MV-4-11 (cell line): ENCODE data around the gene RNF225.

Source experiments
- DNase-seq: peaks from one replicate; lab custom pipeline; 2025; lab: John Stamatoyannopoulos, UW

Gene RNF225

DNA sequence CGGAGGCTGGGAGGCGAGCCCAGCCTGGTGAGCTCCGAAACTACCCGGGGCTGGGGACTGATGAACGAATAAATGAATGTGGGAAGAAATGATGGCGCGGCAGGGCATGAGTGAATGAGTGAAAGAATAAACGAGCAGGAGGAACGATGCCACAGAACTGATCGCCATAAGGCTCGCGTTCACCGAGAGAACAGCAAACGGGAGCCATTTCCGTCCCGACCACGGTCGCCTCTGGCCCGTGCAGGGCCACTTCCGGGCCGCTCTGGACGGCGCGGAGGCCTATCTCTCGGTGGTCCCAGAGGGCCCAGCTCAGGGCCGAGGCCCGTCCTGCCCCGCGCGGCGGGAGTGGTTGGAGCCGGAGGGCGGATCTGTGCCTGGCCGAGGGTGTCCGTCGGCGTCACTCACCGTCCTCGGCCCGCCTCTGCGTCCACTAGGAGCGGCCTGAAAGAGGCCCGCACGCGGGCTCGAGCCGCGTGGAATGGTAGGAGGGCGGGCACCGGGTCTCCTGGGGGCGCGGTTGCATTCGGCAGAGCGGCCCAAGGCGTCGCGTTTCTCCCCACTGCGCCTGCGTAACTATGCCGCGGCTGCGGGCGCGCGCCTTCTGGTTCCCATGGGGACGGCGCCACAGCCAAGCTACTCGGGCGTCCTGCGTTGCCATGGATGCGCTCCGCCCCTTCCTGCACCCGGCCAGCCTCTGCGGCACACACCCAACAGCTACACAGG, 33.0 kb upstream of the RNF225 start, which contains the start of gene ZNF497:
ZNF497 (minus strand) TSS at position 480 of the 723 bp plus-strand sequence. CDS start 5,116 bp downstream, outside the sequence.
- DNase-seq, result peak; percentile 97

DNA sequence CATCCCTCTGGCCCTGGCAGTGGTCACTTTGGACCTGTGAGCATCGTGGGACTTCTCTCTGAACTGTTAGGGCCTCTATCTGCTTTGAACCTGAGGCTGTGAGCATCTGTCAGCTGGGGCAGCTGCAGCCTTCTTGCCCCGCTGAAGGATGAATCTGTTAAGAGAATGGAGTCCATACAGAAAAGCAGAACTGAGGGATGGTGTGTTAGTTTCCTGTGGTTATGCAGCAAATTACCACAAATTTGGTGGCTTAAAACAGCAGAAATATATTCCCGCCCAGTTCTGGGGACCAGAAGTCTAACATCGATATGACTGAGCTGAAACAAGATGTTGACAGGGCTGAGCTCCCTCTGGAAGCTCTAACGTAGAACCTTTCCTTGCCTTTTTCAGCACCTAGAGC, 31.3 kb upstream of the RNF225 start:
- peak; percentile 99 for DNase-seq

GRCh38 chr19:58366585-58367430, 28.6 kb upstream of the RNF225 start:
- no peak for DNase-seq

GRCh38 chr19:58367698-58368454, 27.6 kb upstream of the RNF225 start:
- DNase-seq, result no peak

- DNase-seq, result no peak
Observed at GRCh38 chr19:58368561-58369360, 26.7 kb upstream of the RNF225 start.

DNA sequence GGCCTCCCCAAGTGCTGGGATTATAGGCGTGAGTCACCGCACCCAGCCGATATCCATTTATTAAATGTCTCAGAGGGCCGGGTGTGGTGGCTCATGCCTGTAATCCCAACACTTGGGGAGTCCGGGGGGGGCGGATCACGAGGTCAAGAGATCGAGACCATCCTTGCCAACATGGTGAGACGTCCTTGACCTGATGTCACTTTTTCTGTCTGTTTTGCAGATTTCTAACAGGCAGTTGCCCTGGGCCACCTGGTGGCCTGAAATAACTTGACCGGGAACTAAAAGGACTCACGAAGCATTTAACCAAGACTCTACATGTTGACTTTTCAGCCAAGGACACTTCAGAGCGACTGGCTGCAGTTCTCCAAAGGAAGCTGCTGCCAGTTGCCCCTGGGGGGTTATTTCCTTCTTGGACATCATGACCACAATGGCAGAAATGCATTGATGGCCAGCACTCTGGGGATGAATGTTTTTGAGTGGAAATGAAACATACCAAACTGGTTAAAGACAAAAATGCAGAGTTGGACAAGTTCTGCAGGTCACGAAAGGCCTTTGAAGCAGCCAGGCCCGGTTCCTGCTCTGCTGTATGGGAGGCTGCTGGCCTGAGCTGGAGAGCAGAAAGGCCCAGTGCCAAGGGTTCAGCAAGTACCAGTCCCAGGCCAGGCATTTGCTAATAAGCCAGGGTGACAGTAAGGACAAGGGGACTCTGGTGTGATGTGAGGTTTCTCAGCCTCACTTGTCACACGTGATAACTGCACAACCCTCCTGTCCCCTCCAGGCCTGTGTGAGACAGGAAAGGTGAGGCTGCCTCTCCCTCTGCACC, 22.9 kb upstream of the RNF225 start:
- DNase-seq, result no peak

DNA sequence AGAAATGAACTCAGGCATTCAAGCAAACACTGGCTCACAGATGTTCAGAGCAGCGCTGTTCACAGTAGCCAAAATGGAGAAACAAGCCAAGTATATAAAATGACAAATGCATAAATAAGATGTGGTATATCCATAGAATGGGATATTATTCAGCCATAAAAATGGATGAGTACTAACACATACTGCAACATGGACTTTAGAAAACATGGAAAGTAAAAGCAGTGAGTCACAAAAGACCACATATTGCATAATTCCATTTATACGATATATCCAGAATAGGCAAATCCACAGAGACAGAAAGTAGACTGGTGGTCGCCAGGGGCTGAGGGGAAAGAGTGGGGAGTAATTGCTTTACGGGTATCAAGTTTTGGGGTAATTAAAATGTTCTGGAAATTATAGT, 21.3 kb upstream of the RNF225 start:
- peak; percentile 76 for DNase-seq

DNA sequence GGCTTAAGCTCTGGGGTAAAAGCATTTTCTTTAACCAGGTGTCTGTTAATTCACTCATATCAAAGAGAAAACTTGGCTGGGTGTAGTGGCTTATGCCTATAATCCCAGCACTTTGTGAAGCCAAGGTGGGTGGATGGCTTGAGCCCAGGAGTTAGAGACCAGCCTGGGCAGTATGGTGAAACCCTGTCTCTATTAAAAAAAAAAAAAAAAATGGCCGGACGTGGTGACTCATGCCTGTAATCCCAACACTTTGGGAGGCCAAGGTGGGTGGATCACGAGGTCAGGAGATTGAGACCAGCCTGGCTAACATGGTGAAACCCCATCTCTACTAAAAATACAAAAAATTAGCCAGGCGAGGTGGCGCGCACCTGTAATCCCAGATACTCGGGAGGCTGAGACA, 18.7 kb upstream of the RNF225 start:
- DNase-seq, result peak; percentile 38

GRCh38 chr19:58379246-58379645, 16.2 kb upstream of the RNF225 start:
- no peak for DNase-seq

- no peak for DNase-seq
Observed at GRCh38 chr19:58380037-58380661, 15.3 kb upstream of the RNF225 start.

- DNase-seq, result peak; percentile 100
Observed at GRCh38 chr19:58380662-58381459, 14.6 kb upstream of the RNF225 start, which contains the start of gene ZNF837. ZNF837 (minus strand) TSS chr19:58381030; CDS start chr19:58369332, 11,698 bp downstream.

- DNase-seq, result no peak
Observed at GRCh38 chr19:58381460-58382212, 13.8 kb upstream of the RNF225 start.

DNA sequence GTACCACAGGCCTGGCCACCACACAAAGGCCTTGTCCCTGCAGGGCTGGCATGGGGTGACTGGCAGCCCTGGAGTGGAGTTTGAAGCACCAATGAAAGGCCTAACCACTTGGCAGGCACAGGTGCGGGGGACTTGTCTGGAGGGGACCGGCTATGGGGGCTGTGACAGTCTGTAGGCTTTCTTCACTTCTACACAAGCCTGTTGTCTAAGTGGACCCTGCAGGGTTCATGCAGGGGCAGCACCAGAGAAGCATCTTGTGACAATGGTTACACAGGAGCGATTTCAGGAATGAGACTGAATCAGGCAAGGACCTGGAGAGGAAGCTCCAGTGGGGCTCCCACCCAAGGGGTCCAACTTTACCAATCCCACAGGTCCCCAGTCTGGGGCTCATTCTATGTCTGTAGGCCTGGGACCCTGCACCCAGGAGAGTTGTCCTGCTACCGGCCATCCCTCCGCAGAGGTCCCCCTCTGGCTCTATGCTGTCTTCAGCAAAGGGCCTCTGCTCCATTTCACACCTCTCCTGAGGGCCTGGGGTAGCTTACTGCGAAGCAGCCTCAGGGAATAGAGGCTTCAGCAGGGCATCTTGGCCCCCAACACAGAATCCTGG, 12.4 kb upstream of the RNF225 start:
- DNase-seq, result no peak

DNA sequence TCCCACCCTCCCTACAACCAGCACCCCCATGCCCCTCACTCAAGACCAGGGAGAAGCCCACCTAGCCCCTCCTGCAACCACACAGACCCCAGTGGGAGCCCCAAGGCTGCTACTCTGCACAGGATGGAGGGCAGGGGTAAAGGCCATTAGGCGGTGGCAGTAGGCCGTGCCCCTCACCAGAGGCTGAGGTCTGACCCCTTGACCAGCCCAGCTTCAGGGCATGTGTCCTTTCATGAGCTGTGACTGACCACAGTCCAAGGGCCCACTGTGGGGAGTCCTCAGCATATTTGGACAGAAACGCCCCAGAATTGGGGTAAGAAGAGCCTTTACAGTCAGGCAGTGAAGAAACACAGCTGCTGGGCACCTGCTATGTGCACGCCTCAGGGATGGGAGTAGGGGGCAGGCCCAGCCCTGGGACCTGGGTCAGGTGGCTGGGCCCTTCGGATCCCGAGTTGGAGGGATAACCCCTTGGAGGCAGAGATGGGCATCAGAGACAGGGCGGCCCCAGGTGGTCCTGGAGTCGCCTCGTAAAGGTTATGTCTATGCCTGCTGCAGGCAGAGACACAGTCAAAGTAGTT, 10.1 kb upstream of the RNF225 start:
- DNase-seq, result no peak

DNA sequence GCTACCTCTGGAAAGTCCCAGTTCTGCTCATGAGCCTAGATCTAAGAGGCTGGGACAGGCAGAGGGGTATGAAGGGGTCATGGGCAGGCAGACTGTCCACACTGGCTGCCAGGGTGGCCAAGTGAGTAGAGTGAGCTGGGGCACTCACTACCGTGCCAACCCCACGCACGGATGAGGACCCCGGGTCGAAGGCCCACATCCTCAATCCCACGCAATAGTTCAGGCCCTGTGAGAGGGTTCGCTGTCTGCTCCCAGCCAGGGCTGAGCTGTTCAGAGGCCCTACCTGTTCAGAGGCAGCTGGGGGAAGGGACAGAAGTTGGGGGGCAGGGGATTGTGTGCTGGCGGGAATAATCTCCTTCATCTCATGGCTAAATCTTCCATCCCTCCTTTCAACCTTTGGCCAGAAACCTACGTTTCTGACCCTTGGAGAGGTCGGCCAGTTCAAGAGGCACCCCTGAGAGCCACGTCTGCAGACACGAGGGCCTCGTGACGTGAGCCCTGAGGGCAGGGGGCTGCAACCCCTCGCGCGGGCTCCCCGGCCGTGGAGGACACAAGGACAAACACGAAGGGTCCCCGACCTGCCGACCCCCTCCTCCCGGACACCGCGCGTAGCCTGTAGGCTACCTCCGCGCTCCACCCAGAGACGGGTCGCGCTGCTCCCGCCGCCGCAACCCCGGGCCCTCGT, 9.4 kb upstream of the RNF225 start:
- no peak for DNase-seq

DNA sequence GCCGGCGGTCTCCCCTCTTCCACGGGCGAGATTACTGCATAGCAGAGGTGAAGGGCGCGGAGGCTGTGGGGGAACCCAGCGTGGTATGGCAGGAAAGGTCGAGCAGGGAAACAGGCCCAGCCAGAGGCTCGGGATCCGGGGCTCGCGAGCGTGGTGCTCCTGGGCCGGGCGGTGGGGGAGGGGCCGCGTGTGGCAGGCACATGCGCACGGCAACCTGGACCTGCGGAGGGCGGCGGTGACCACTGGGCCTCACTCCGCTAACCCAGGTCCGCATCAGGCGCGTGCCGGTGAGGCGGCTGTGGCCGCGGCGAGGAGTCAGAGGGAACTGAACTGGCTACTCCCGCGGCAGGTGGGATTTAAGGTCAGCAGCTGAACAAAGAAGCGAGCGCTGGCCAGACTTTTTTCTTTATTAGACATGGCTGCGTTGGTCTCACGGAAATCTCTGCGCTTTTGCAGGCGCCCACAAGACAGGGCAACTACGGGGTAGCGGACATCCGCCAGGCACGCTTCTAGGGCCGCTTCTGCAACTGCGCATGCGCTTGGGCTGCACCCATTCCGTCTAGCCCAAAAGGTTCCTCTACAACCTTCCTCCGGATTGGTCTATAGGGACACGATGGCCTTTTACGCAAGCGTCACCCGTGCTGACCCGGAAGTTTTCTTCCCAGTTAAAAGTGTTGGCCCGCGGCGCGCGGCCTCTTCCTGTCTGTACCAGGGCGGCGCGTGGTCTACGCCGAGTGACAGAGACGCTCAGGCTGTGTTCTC, 8.7 kb upstream of the RNF225 start, which contains the start of gene RPS5:
RPS5 (plus strand) TSS at position 694 of the 762 bp plus-strand sequence. CDS start 869 bp downstream, outside the sequence.
- DNase-seq, result peak; percentile 100
